Mesothelial cell of epicardium (in vitro differentiated cells): ENCODE data around the gene RAD51B. TPM values are rescaled to one million over a fixed set of nuclear protein-coding genes. Genes with fewer than 3 reads are reported as not detected.
A peak's percentile ranks its signal among the peaks of the same experiment; 100 is the strongest.

Source experiments
- DNase-seq, 2 experiments: peaks; one replicate each; pipeline ENCODE4 v3.0.0; 2021; ENCODE audit warnings: low spot score in 2 of 2; ENCODE audit not compliant: unreplicated experiment in 2 of 2
- H3K27ac Mint-ChIP-seq: 2 replicates; pipeline ENCODE4 v1.8.0; 2021; ENCODE audit warnings: mixed read lengths
- H3K27me3 Mint-ChIP-seq: 2 replicates; pipeline ENCODE4 v1.8.0; 2021; ENCODE audit warnings: low read depth, mixed read lengths
- H3K36me3 Mint-ChIP-seq: 2 replicates; pipeline ENCODE4 v1.8.0; 2021; ENCODE audit warnings: mixed read lengths
- H3K4me1 Mint-ChIP-seq: 2 replicates; pipeline ENCODE4 v1.8.0; 2021; ENCODE audit warnings: mixed read lengths
- H3K4me3 Mint-ChIP-seq: 2 replicates; pipeline ENCODE4 v1.8.0; 2021; ENCODE audit warnings: mild to moderate bottlenecking, moderate library complexity, mixed read lengths
- H3K9me3 Mint-ChIP-seq: 2 replicates; pipeline ENCODE4 v1.8.0; 2021; ENCODE audit warnings: mixed read lengths
- CTCF ChIP-seq: fragments of 200-600 bp; sonication (generic); IDR thresholded peaks from one replicate; pipeline ENCODE4 v1.5.0; 2021; ENCODE audit warnings: antibody characterized with exemption; ENCODE audit not compliant: unreplicated experiment
- total RNA-seq: library from RNA; stranded (reverse); gene quantifications from 3 replicates; pipeline ENCODE4 v1.2.1, GENCODE V29; 2021

Gene RAD51B
- total RNA-seq, 1 donor from 2014 or later: 34.7 TPM

GRCh38 chr14:68525516-68525915 is 705.9 kb downstream of the RAD51B start:
- no peak overlapping the region for H3K27ac Mint-ChIP-seq
- H3K4me1 Mint-ChIP-seq: peaks cover 49% of the 10 kb centered on the region
- no peak overlapping the region for H3K4me3 Mint-ChIP-seq
- peaks cover 27% of the 10 kb centered on the region for H3K36me3 Mint-ChIP-seq
- H3K9me3 Mint-ChIP-seq: peaks cover 26% of the 10 kb centered on the region
- no peaks in the 10 kb centered on the region for H3K27me3 Mint-ChIP-seq
- no peak for TF ChIP-seq CTCF
- no peak for DNase-seq

GRCh38 chr14:68526512-68527091 is 707.0 kb downstream of the RAD51B start:
- peaks cover 32% of the 10 kb centered on the region for H3K9me3 Mint-ChIP-seq
- peaks cover 32% of the 10 kb centered on the region for H3K36me3 Mint-ChIP-seq
- H3K4me3 Mint-ChIP-seq: no peak overlapping the region
- peak overlapping the region; percentile 9 for H3K27ac Mint-ChIP-seq
- DNase-seq: no peak
- peaks cover 38% of the 10 kb centered on the region for H3K4me1 Mint-ChIP-seq
- H3K27me3 Mint-ChIP-seq: no peaks in the 10 kb centered on the region
- TF ChIP-seq CTCF: no peak

- H3K27ac Mint-ChIP-seq: peak overlapping the region; percentile 12
- H3K9me3 Mint-ChIP-seq: peaks cover 37% of the 10 kb centered on the region
- H3K4me1 Mint-ChIP-seq: peaks cover 30% of the 10 kb centered on the region
These were observed 707.8 kb downstream of the RAD51B start for GRCh38 chr14:68527329-68527851.

GRCh38 chr14:68528040-68528687 is 708.6 kb downstream of the RAD51B start:
- H3K4me3 Mint-ChIP-seq: no peak overlapping the region
- no peak for TF ChIP-seq CTCF
- peaks cover 40% of the 10 kb centered on the region for H3K9me3 Mint-ChIP-seq
- peaks cover 37% of the 10 kb centered on the region for H3K36me3 Mint-ChIP-seq
- peaks cover 22% of the 10 kb centered on the region for H3K4me1 Mint-ChIP-seq
- H3K27me3 Mint-ChIP-seq: no peaks in the 10 kb centered on the region
- no peak for DNase-seq
- no peak overlapping the region for H3K27ac Mint-ChIP-seq

More at GRCh38 chr14:68527329-68527851, 707.8 kb downstream of the RAD51B start:
- Mint-ChIP-seq H3K36me3 (peaks cover 35% of the 10 kb centered on the region), H3K4me3 (no peak overlapping the region), H3K27me3 (no peaks in the 10 kb centered on the region)
- no peak for DNase-seq
- no peak for TF ChIP-seq CTCF

GRCh38 chr14:68530443-68530842 is 710.9 kb downstream of the RAD51B start:
- H3K9me3 Mint-ChIP-seq: peaks cover 53% of the 10 kb centered on the region

More at GRCh38 chr14:68530443-68530842, 710.9 kb downstream of the RAD51B start:
- H3K27ac Mint-ChIP-seq: no peak overlapping the region
- no peak overlapping the region for H3K4me3 Mint-ChIP-seq
- no peak for TF ChIP-seq CTCF
- H3K36me3 Mint-ChIP-seq: peaks cover 43% of the 10 kb centered on the region
- peaks cover 10% of the 10 kb centered on the region for H3K4me1 Mint-ChIP-seq
- H3K27me3 Mint-ChIP-seq: no peaks in the 10 kb centered on the region
- DNase-seq: no peak
